Breast epithelium (tissue), 3 donors: ENCODE results near the gene HRNR.

ENCODE experiments used
- POLR2A ChIP-seq: fragments of 450-650 bp; IDR thresholded peaks from one replicate; pipeline ENCODE4 v1.6.1; 2016; ENCODE audit warnings: antibody characterized with exemption, mild to moderate bottlenecking, moderate library complexity
- TF ChIP-seq, protein P1 (sequence below), 3 donors: fragments of 450-650 bp; IDR thresholded peaks; one replicate each; pipeline ENCODE4 v1.5.1; 2016 to 2017; ENCODE audit warnings: antibody characterized with exemption in 3 of 3, mild to moderate bottlenecking in 3 of 3, moderate library complexity in 3 of 3

DNA sequence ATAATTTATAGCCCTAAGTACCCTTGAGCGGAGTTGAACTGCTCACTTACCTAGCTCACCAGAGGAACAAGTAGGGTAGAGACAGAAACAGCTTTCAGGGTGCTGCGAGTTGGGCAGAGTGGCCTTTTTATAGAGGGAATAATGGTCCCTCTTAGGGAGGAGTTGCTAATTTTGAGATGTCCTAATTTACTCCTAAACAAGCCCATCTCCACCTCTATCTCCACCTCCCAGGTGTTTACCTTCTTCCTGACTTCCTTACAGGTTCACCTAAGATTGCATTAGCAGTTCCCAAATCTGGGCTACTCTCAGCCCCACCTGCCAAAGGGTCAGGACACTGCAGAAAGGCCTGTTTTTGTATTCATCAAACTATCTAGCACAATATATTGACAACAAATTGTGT is at the start of gene HRNR:
- TF ChIP-seq, protein P1, sequence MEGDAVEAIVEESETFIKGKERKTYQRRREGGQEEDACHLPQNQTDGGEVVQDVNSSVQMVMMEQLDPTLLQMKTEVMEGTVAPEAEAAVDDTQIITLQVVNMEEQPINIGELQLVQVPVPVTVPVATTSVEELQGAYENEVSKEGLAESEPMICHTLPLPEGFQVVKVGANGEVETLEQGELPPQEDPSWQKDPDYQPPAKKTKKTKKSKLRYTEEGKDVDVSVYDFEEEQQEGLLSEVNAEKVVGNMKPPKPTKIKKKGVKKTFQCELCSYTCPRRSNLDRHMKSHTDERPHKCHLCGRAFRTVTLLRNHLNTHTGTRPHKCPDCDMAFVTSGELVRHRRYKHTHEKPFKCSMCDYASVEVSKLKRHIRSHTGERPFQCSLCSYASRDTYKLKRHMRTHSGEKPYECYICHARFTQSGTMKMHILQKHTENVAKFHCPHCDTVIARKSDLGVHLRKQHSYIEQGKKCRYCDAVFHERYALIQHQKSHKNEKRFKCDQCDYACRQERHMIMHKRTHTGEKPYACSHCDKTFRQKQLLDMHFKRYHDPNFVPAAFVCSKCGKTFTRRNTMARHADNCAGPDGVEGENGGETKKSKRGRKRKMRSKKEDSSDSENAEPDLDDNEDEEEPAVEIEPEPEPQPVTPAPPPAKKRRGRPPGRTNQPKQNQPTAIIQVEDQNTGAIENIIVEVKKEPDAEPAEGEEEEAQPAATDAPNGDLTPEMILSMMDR (IDR thresholded peaks at IDR 0.05), result no peak
- no peak for TF ChIP-seq POLR2A
